Measurements from ENCODE around the gene TWIST2. TPM values are rescaled to one million over a fixed set of nuclear protein-coding genes. Genes with fewer than 3 reads are reported as not detected.

TWIST2 gene
- total RNA-seq, 1 experiment from 2014 or later = 0.22 TPM

- Histone ChIP-seq H2BK15ac (ENCODE audit: low read depth, low read length) (no peak overlapping the region), H2AK5ac (ENCODE audit: insufficient read length, low read length) (no peak overlapping the region), H2AFZ (ENCODE audit: low read length) (no peak overlapping the region), H3K4me1 (ENCODE audit: insufficient read depth, low read length) (no peaks in the 10 kb centered on the region; the same call in 1 of the 2 replicates), H3K27me3 (ENCODE audit: insufficient read depth, low read length) (peaks cover 25% of the 10 kb centered on the region; the same call in 1 of the 2 replicates), H3K14ac (ENCODE audit: insufficient read depth, low read length) (no peak overlapping the region), H3T11ph (ENCODE audit: low read length) (no peak overlapping the region), H3K18ac (ENCODE audit: insufficient read length, low read depth, low read length) (no peak overlapping the region), H3K27ac (ENCODE audit: insufficient read length, low read depth, low read length) (no peak overlapping the region), H4K91ac (ENCODE audit: insufficient read length, low read depth, low read length) (no peak overlapping the region), H3K23ac (ENCODE audit: insufficient read length, low read depth, low read length) (no peak overlapping the region), H3K79me1 (ENCODE audit: insufficient read depth, low read depth, low read length, poor library complexity, severe bottlenecking) (no peaks in the 10 kb centered on the region), H2BK5ac (ENCODE audit: insufficient read length, low read length) (no peak overlapping the region), H3K9ac (ENCODE audit: extremely low read depth, insufficient read length, low read length) (no peak overlapping the region), H3K56ac (ENCODE audit: insufficient read length, low read depth, low read length) (no peak overlapping the region), H3K4ac (ENCODE audit: low read depth, low read length) (no peak overlapping the region), H2BK20ac (ENCODE audit: low read depth, low read length, poor library complexity, severe bottlenecking) (no peak overlapping the region), H2BK120ac (ENCODE audit: low read depth, low read length, poor library complexity, severe bottlenecking) (no peak overlapping the region), H2BK12ac (ENCODE audit: insufficient read length, low read depth, low read length) (no peak overlapping the region), H4K5ac (ENCODE audit: insufficient read length, low read depth, low read length) (no peak overlapping the region), H3K23me2 (ENCODE audit: insufficient read length, low read depth, low read length, poor library complexity, severe bottlenecking) (peaks cover 18% of the 10 kb centered on the region), H3K9me3 (ENCODE audit: control insufficient read depth, low read depth, low read length) (no peaks in the 10 kb centered on the region), H3K79me2 (ENCODE audit: insufficient read depth, low read length) (no peaks in the 10 kb centered on the region), H3K4me2 (ENCODE audit: insufficient read depth, insufficient read length, low read length) (no peak overlapping the region), H4K8ac (replicated peaks; ENCODE audit: insufficient read length, low read depth, low read length) (no peak overlapping the region), H4K20me1 (ENCODE audit: control insufficient read depth, insufficient read depth, insufficient read length) (no peaks in the 10 kb centered on the region)
- H3K27me3 Mint-ChIP-seq (ENCODE audit: low read depth) = peaks cover 86% of the 10 kb centered on the region
- WGBS (ENCODE audit: extremely low coverage, insufficient read length, low lambda C conversion rate) = no CpG with 5 or more reads among the region's 9 CpGs
- peaks cover 8 to 14% of the 10 kb centered on the region in 2 experiments for H3K4me1 Mint-ChIP-seq
- TF ChIP-seq, protein P1, sequence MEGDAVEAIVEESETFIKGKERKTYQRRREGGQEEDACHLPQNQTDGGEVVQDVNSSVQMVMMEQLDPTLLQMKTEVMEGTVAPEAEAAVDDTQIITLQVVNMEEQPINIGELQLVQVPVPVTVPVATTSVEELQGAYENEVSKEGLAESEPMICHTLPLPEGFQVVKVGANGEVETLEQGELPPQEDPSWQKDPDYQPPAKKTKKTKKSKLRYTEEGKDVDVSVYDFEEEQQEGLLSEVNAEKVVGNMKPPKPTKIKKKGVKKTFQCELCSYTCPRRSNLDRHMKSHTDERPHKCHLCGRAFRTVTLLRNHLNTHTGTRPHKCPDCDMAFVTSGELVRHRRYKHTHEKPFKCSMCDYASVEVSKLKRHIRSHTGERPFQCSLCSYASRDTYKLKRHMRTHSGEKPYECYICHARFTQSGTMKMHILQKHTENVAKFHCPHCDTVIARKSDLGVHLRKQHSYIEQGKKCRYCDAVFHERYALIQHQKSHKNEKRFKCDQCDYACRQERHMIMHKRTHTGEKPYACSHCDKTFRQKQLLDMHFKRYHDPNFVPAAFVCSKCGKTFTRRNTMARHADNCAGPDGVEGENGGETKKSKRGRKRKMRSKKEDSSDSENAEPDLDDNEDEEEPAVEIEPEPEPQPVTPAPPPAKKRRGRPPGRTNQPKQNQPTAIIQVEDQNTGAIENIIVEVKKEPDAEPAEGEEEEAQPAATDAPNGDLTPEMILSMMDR (conservative IDR thresholded peaks at IDR 0.05) = no peak
- no peak overlapping the region for H3K4me3 Mint-ChIP-seq
- H3K36me3 Mint-ChIP-seq (ENCODE audit: insufficient read depth in 1 of 3, low read depth in 3 of 3) = no peaks in the 10 kb centered on the region
- no peak for DNase-seq
- H3K27ac Mint-ChIP-seq = no peak overlapping the region
- H3K9me3 Mint-ChIP-seq = no peaks in the 10 kb centered on the region
Measured at GRCh38 chr2:238852206-238852869, 4.5 kb downstream of the TWIST2 start.

Data from H9 (cell line).